Bronchial epithelial cell (primary cell): ENCODE results near the gene TEAD3. TPM values are rescaled to one million over a fixed set of nuclear protein-coding genes. Genes with fewer than 3 reads are reported as not detected.
"Not testable (repeated sequence)": the region's sequence is repeated elsewhere in the genome, so short reads cannot be mapped to it uniquely, and the experiment has no call there.

Experiments used
- DNase-seq: peaks from one replicate; pipeline ENCODE4 v3.0.0-alpha.2; 2010; ENCODE audit warnings: low read depth
- FAIRE-seq: peaks from 2 replicates; lab custom pipeline; 2011; peaks lifted over from hg19 to GRCh38; lab: Jason Lieb, UNC
- H3K27me3 ChIP-seq: 2 replicates; pipeline ENCODE4 v1.5.1; 2011; ENCODE audit warnings: low read length; ENCODE audit not compliant: control insufficient read depth, insufficient read depth
- H3K36me3 ChIP-seq: 2 replicates; pipeline ENCODE4 v1.5.1; 2011; ENCODE audit warnings: low read length; ENCODE audit not compliant: control insufficient read depth, insufficient read depth
- H3K4me3 ChIP-seq: 2 replicates; pipeline ENCODE4 v1.5.1; 2011; ENCODE audit warnings: mild to moderate bottlenecking, low read depth, low read length, control low read depth
- total RNA-seq: library from RNA; depleted of rRNA; stranded (reverse); fragments of >200 nt; gene quantifications from 2 replicates; pipeline ENCODE4 v1.2.1, GENCODE V29; 2014
- TF ChIP-seq, protein P1 (sequence below): IDR thresholded peaks from 2 replicates; pipeline ENCODE4 v1.5.1; 2011; ENCODE audit warnings: mild to moderate bottlenecking, moderate library complexity, low read length, control low read depth, inconsistent platforms; ENCODE audit not compliant: insufficient read depth, severe bottlenecking

TEAD3 gene
- total RNA-seq, 1 donor from 2014 or later = 5.3 TPM

DNA sequence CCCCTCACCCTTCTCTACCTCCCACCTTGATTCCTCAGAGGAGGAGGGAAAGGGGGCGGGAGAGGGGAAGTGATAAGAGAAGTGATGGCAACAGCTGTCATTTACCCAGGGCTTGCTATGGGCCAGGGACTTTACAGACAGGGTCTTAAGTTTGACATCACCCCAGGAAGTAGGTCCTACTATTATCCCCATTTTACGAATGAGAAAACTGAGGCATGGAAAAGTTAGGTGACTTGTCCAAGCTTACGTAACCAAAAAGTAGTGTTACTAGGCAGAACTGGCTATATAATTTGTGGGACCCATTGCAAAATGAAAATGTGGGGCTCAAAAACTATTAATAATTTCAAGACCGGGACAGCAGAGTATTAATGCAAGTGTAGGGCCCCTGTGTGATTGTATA lies 55.2 kb downstream of the TEAD3 start:
- no peaks in the 10 kb centered on the region for H3K27me3 ChIP-seq
- no peaks in the 10 kb centered on the region for H3K36me3 ChIP-seq
- FAIRE-seq (no peak), DNase-seq (no peak)
- H3K4me3 ChIP-seq = no peak overlapping the region
- TF ChIP-seq, protein P1, sequence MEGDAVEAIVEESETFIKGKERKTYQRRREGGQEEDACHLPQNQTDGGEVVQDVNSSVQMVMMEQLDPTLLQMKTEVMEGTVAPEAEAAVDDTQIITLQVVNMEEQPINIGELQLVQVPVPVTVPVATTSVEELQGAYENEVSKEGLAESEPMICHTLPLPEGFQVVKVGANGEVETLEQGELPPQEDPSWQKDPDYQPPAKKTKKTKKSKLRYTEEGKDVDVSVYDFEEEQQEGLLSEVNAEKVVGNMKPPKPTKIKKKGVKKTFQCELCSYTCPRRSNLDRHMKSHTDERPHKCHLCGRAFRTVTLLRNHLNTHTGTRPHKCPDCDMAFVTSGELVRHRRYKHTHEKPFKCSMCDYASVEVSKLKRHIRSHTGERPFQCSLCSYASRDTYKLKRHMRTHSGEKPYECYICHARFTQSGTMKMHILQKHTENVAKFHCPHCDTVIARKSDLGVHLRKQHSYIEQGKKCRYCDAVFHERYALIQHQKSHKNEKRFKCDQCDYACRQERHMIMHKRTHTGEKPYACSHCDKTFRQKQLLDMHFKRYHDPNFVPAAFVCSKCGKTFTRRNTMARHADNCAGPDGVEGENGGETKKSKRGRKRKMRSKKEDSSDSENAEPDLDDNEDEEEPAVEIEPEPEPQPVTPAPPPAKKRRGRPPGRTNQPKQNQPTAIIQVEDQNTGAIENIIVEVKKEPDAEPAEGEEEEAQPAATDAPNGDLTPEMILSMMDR = no peak

DNA sequence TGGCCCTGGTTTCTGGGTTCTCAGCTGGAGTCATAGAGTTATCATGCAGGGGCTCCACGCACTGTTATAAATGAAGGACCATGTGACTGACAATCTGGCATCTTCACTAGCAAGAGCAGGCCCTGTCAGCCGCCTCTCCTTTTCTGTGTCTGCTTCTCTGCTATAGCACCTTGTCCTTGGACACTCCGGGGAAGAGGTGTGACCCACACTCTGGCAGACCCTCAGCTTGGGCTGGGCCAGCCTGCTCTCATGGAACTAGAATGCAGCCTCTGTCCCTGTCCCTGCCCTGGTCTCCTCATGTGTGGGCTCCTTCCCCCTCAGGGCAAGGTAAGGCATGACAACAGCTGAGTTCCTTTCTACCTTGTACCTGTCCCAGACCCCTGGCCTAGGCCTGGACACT lies 55.7 kb downstream of the TEAD3 start:
- H3K4me3 ChIP-seq = no peak overlapping the region
- TF ChIP-seq, protein P1 = no peak
- no peak for FAIRE-seq

DNA sequence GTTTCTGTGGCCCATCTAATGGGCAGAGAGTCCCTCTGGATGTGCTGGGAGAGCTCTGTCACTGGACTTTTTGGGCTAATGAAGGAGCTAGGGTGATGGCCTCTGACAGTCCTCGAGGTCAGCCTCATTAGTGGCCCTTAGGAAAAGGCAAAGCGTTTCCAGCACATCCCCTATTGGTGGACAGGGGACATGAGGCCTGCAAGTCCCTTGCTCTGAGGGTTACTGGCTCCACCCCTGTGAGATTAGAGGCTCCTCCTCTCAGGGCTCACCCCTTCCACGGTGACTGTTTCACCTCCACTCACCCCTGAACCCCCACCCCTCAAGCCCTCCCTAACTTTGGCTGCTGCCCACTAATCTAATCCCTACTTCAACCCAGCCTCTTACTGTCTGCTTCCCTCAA lies 57.6 kb downstream of the TEAD3 start:
- DNase-seq (no peak), FAIRE-seq (no peak)
- Histone ChIP-seq H3K4me3 (no peak overlapping the region), H3K36me3 (no peaks in the 10 kb centered on the region), H3K27me3 (no peaks in the 10 kb centered on the region)
- TF ChIP-seq, protein P1 = no peak

More for the DNA sequence above, 55.7 kb downstream of the TEAD3 start:
- Histone ChIP-seq H3K27me3 (no peaks in the 10 kb centered on the region), H3K36me3 (no peaks in the 10 kb centered on the region)
- no peak for DNase-seq

DNA sequence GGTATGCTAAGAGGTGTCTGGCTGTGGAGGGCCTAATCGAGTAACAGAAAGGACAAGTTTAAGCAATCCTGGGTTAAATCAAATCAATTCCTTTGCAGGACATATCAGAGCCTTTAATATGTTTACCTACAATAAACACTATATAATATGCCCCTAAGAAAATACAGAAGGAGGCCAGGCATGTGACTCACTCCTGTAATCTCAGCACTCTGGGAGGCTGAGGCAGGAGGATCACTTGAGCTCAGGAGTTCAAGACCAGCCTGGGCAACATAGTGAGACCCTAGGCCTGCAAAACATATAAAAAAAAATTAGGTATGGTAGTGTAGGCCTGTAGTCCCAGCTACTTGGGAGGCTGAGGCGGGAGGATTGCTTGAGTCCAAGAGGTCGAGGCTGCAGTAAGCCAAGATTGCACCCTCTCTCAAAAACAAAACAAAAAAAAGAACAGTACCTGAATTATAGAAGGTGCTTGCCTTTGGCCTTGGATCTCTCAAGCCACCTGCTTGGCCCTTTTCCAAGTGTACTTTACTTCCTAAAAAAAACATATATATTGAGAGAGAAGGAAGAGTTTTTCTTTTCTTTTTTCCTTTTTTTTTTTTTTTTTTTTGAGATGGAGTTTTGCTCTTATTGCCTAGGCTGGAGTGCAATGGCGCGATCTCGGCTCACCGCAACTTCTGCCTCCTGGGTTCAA lies 58.4 kb downstream of the TEAD3 start:
- FAIRE-seq, H3K4me3 ChIP-seq, H3K27me3 ChIP-seq, H3K36me3 ChIP-seq, DNase-seq: not testable (repeated sequence)

DNA sequence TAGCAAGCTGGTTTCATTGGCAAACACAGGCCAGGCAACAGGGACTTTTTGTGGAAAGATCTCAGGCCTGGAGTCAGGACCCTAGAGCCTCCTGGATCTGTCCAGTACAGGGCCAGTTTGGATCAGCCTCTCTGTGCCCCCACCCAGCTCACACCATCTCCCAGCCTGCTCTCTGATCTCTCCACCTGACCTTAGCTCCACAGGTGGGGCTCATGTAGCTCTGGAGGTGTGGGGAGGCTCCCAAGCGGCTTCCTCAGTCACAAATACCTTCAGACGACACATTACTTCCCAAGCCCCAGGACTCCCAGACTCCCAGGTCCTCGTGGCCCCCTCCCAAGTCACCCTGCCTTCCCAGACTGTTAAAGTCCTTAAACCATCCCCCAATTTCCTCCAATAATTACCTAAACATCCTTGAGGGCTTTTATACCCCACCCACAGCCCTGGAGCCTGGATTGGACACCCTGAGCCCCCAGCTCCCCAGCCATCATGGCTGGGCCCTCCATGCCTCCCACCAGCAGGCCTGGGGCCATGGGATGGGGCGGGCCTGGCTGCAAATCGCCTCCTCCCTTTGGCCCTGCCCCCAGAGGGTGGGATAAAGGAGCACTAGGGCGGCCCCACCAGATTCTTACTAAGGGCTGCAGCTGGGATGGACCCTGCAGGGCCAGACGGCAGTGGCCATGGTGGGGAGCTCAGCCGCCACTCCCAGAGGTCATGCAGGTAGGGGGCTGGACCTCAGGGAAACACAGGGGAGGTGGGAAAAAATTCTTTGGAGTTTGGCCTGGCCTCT lies 60.6 kb downstream of the TEAD3 start:
- TF ChIP-seq, protein P1 = no peak
- H3K4me3 ChIP-seq = no peak overlapping the region
- DNase-seq (no peak), FAIRE-seq (no peak)
- no peaks in the 10 kb centered on the region for H3K36me3 ChIP-seq
- no peaks in the 10 kb centered on the region for H3K27me3 ChIP-seq

DNA sequence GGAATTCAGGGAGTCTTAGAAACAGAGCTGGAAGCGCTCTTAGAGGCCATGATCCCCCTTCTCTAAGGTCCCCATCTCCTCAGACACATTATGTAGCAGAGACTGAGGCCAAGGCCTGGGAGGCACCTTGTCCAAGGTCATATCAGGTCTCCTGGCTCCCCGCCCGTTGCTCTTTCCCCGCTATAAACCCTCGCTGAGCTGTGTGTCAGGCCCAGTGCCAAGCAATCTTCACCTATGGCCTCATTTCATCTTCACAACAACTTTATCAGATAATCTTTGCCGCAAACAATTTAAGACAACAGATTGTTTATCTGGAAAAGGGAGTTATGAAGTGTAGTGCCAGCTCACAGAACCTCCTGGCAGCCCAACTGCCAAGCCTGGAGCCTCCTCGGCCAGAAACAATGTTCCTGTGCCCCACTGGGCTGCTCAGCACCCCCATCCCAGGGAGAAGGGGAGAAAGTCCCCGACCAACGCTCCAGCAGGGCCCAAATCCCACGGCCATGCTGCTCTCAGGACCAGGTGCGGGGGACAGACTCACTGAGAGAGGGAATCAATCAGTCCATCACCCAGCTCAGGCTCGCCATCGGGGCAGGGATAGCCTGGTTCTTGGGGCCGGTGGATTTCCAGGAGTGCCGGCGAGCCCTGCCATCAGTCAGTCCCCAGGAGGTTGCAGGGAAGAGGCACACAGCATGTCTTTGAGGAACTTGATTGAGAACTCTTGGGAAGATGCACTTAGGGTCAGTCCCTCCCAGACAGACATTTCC lies 61.6 kb downstream of the TEAD3 start:
- no peak overlapping the region for H3K4me3 ChIP-seq
- DNase-seq (no peak), FAIRE-seq (no peak)
- H3K36me3 ChIP-seq = no peaks in the 10 kb centered on the region
- no peaks in the 10 kb centered on the region for H3K27me3 ChIP-seq
- TF ChIP-seq, protein P1 = no peak

DNA sequence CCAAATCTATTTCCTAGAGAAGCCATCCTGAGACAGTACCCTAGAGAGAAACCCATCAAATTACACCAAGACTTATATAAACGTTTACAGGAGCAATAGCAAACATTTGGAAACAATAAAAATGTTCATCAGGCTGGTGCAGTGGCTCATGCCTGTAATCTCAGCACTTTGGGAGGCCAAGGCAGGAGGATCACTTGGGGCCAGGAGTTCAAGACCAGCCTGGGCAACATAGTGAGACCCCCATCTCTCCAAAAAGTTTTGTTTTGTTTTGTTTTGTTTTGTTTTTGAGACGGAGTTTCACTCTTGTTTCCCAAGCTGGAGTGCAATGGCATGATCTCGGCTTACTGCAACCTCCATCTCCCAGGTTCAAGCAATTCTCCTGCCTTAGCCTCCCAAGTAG lies 64.2 kb downstream of the TEAD3 start:
- not testable (repeated sequence) for H3K36me3 ChIP-seq, DNase-seq, H3K27me3 ChIP-seq, H3K4me3 ChIP-seq, FAIRE-seq
